ENCODE measurements around the gene PDCD7.

Gene PDCD7

GRCh38 chr15:65071381-65071811, 62.2 kb downstream of the PDCD7 start:
- DNase-seq, result no peak

- no peak for DNase-seq
These were observed 63.6 kb downstream of the PDCD7 start for GRCh38 chr15:65069779-65070546.

GRCh38 chr15:65069179-65069578, 64.4 kb downstream of the PDCD7 start:
- no peak for DNase-seq

GRCh38 chr15:65068403-65068788, 65.2 kb downstream of the PDCD7 start:
- no peak for DNase-seq

- no peak for DNase-seq
These were observed 65.8 kb downstream of the PDCD7 start, which contains the start of gene RASL12 for GRCh38 chr15:65067645-65068402. RASL12 (minus strand) TSS chr15:65067991; CDS start chr15:65067835, 156 bp downstream.
